Effector memory CD4-positive, alpha-beta T cell (primary cell): ENCODE results near the gene CUL1.

Experiments used
- DNase-seq, 3 donors: peaks; one replicate each; pipeline ENCODE4 v3.0.0-alpha.2; 2020
- H3K27ac ChIP-seq: 2 replicates; pipeline ENCODE4 v1.7.0; 2013; ENCODE audit warnings: mild to moderate bottlenecking, low read length, moderate library complexity; ENCODE audit not compliant: insufficient read depth, poor library complexity, severe bottlenecking
- H3K27me3 ChIP-seq: replicated peaks from 2 replicates; pipeline ENCODE4 v1.7.0; 2013; ENCODE audit warnings: mild to moderate bottlenecking, low read length; ENCODE audit not compliant: insufficient read depth, control insufficient read depth, poor library complexity, severe bottlenecking
- H3K36me3 ChIP-seq: 2 replicates; pipeline ENCODE4 v1.7.0; 2013; ENCODE audit warnings: mild to moderate bottlenecking, low read length, moderate library complexity; ENCODE audit not compliant: control insufficient read depth, insufficient read depth
- H3K4me1 ChIP-seq: 2 replicates; pipeline ENCODE4 v1.7.0; 2013; ENCODE audit warnings: low read length, mild to moderate bottlenecking; ENCODE audit not compliant: control insufficient read depth, insufficient read depth, poor library complexity, severe bottlenecking
- H3K4me3 ChIP-seq: 2 replicates; pipeline ENCODE4 v1.7.0; 2013; ENCODE audit warnings: low read length, low read depth, mild to moderate bottlenecking; ENCODE audit not compliant: insufficient read depth, poor library complexity, severe bottlenecking
- H3K9me3 ChIP-seq: 2 replicates; pipeline ENCODE4 v1.7.0; 2013; ENCODE audit warnings: mild to moderate bottlenecking, low read length, moderate library complexity; ENCODE audit not compliant: control insufficient read depth

The CUL1 gene

GRCh38 chr7:148811892-148812291 is 113.2 kb downstream of the CUL1 start:
- H3K36me3 ChIP-seq = peaks cover 9% of the 10 kb centered on the region
- no peak for DNase-seq
- H3K27me3 ChIP-seq = no peaks in the 10 kb centered on the region
- H3K4me1 ChIP-seq = no peaks in the 10 kb centered on the region
- no peaks in the 10 kb centered on the region for H3K9me3 ChIP-seq
- H3K27ac ChIP-seq = no peak overlapping the region
- no peak overlapping the region for H3K4me3 ChIP-seq

- no peak for DNase-seq
- Histone ChIP-seq H3K27ac (no peak overlapping the region), H3K4me1 (no peaks in the 10 kb centered on the region), H3K27me3 (no peaks in the 10 kb centered on the region), H3K36me3 (no peaks in the 10 kb centered on the region), H3K4me3 (no peak overlapping the region), H3K9me3 (no peaks in the 10 kb centered on the region)
Measured at GRCh38 chr7:148813890-148814289, 115.2 kb downstream of the CUL1 start.

GRCh38 chr7:148814922-148815559 is 116.3 kb downstream of the CUL1 start:
- DNase-seq = no peak
- Histone ChIP-seq H3K9me3 (no peaks in the 10 kb centered on the region), H3K4me1 (no peaks in the 10 kb centered on the region), H3K27me3 (no peaks in the 10 kb centered on the region), H3K27ac (no peak overlapping the region), H3K36me3 (no peaks in the 10 kb centered on the region), H3K4me3 (no peak overlapping the region)

GRCh38 chr7:148815612-148816011 is 116.9 kb downstream of the CUL1 start:
- DNase-seq = no peak
- no peak overlapping the region for H3K4me3 ChIP-seq
- H3K4me1 ChIP-seq = no peaks in the 10 kb centered on the region
- H3K27me3 ChIP-seq = no peaks in the 10 kb centered on the region
- H3K27ac ChIP-seq = no peak overlapping the region
- no peaks in the 10 kb centered on the region for H3K36me3 ChIP-seq
- no peaks in the 10 kb centered on the region for H3K9me3 ChIP-seq

GRCh38 chr7:148819697-148820360 is 121.1 kb downstream of the CUL1 start:
- H3K27me3 ChIP-seq = no peaks in the 10 kb centered on the region

GRCh38 chr7:148821422-148821821 is 122.7 kb downstream of the CUL1 start:
- no peaks in the 10 kb centered on the region for H3K36me3 ChIP-seq
- no peak overlapping the region for H3K27ac ChIP-seq
- no peak overlapping the region for H3K4me3 ChIP-seq
- H3K9me3 ChIP-seq = no peaks in the 10 kb centered on the region
- no peaks in the 10 kb centered on the region for H3K27me3 ChIP-seq
- no peaks in the 10 kb centered on the region for H3K4me1 ChIP-seq
- DNase-seq = no peak

More at GRCh38 chr7:148819697-148820360, 121.1 kb downstream of the CUL1 start:
- no peaks in the 10 kb centered on the region for H3K4me1 ChIP-seq
- no peak overlapping the region for H3K27ac ChIP-seq
- no peak for DNase-seq
- H3K4me3 ChIP-seq = no peak overlapping the region
- H3K36me3 ChIP-seq = no peaks in the 10 kb centered on the region
- H3K9me3 ChIP-seq = no peaks in the 10 kb centered on the region

GRCh38 chr7:148824864-148825263 is 126.2 kb downstream of the CUL1 start:
- no peak overlapping the region for H3K27ac ChIP-seq
- no peaks in the 10 kb centered on the region for H3K9me3 ChIP-seq
- H3K36me3 ChIP-seq = no peaks in the 10 kb centered on the region
- H3K4me1 ChIP-seq = no peaks in the 10 kb centered on the region
- H3K27me3 ChIP-seq = no peaks in the 10 kb centered on the region
- H3K4me3 ChIP-seq = no peak overlapping the region
- no peak for DNase-seq

GRCh38 chr7:148825338-148825737 is 126.6 kb downstream of the CUL1 start:
- Histone ChIP-seq H3K9me3 (no peaks in the 10 kb centered on the region), H3K4me3 (no peak overlapping the region), H3K27me3 (no peaks in the 10 kb centered on the region), H3K36me3 (no peaks in the 10 kb centered on the region), H3K4me1 (no peaks in the 10 kb centered on the region), H3K27ac (no peak overlapping the region)
- DNase-seq = no peak

GRCh38 chr7:148828965-148829364 is 130.3 kb downstream of the CUL1 start:
- Histone ChIP-seq H3K27me3 (no peaks in the 10 kb centered on the region), H3K4me1 (no peaks in the 10 kb centered on the region), H3K9me3 (no peaks in the 10 kb centered on the region), H3K36me3 (no peaks in the 10 kb centered on the region), H3K27ac (no peak overlapping the region), H3K4me3 (no peak overlapping the region)
- no peak for DNase-seq

- Histone ChIP-seq H3K36me3 (no peaks in the 10 kb centered on the region), H3K9me3 (no peaks in the 10 kb centered on the region)
- DNase-seq = no peak
Measured at GRCh38 chr7:148830897-148831692, 132.4 kb downstream of the CUL1 start.

More at GRCh38 chr7:148830897-148831692, 132.4 kb downstream of the CUL1 start:
- no peak overlapping the region for H3K4me3 ChIP-seq
- no peak overlapping the region for H3K27ac ChIP-seq
- H3K27me3 ChIP-seq = no peaks in the 10 kb centered on the region
- H3K4me1 ChIP-seq = no peaks in the 10 kb centered on the region
